Measurements from ENCODE around the gene TMEM205. TPM values are rescaled to one million over a fixed set of nuclear protein-coding genes. Genes with fewer than 3 reads are reported as not detected.
A peak's percentile ranks its signal among the peaks of the same experiment; 100 is the strongest.
"Not testable (repeated sequence)": the region's sequence is repeated elsewhere in the genome, so short reads cannot be mapped to it uniquely, and the experiment has no call there.

TMEM205 gene
- total RNA-seq, 2 experiments from 2014 or later = 25.9 to 26.7 TPM

DNA sequence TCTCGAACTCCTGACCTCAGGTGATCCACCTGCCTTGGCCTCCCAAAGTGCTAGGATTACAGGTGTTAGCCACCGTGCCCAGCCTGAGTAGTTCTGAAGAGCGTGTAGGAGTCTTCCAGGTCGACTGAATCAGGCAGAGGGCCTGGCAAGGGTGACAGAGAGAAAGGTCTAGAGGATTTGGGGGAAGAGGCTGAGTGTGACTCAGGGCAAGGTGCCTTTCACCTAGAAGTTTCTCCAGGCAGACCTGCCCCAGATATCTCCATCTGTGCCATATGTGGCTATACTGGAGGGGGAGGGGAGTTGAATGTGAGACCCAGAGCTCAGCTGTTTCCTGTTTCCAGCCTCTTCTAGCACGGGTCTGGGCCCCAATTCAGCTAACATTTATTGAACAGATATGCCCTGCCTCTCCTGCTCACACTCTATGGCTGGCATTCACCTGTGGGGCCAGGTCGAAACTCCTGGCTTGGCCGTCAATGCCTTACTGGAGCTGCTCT, 1.5 kb upstream of the TMEM205 start:
- Mint-ChIP-seq H3K4me1 (peaks cover 27% of the 10 kb centered on the region), H3K4me3 (peak overlapping the region; percentile 92)

DNA sequence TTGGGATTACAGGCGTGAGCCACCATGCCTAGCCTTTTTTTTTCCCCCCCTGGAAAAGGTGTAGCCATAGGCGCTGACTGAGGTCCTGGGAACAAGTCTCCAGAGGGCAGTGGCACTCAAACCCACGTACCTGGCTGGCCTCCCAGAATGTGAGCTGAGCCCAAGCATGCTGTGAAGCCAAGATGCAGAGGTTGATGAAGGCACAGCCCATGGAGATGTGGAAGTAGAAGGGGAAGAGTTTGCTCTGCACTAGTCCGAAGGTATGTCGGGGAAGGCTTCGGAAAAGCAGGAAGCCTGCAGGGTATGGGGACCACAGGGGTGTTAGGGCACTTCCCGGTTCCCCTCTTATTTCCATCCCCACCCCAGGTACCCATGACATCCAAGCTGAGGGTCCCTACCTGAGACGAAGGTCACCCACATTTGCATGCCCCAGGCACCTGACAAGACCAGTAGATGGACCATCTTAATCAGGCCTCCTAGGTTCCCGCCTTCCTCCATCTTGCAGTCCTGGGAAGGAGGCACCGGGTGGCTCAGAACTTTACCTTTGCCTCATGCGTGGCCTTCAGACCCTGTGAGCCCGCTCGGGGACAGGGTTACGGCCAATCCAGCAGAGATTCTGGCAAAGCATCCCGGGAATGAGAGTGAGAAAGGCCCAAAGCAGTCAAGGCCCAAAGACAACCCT, 805 bp downstream of the TMEM205 start:
- peaks cover 27% of the 10 kb centered on the region for H3K4me1 Mint-ChIP-seq
- H3K27ac Mint-ChIP-seq = peak overlapping the region; percentile 92
- peak overlapping the region; percentile 92 for H3K4me3 Mint-ChIP-seq
- CTCF ChIA-PET = interaction anchor here (0.6 to 2.6 kb wide), 4 partner anchors 24 to 408 kb away, joined by 3 to 13 read pairs (median 6); partner anchors contain the start of gene SWSAP1
- H3K27me3 Mint-ChIP-seq = no peaks in the 10 kb centered on the region
- POLR2A ChIA-PET = interaction anchor here (1.1 kb wide), 1 partner anchor 21 kb away, joined by 4 read pairs; no protein-coding TSS in a partner anchor
- DNase-seq = no peak
- H3K9me3 Mint-ChIP-seq = peaks cover 13% of the 10 kb centered on the region
- peaks cover 6% of the 10 kb centered on the region for H3K36me3 Mint-ChIP-seq (ENCODE audit: low read depth)

More for the DNA sequence above, 1.5 kb upstream of the TMEM205 start:
- H3K9me3 Mint-ChIP-seq = peaks cover 13% of the 10 kb centered on the region
- peaks cover 4% of the 10 kb centered on the region for H3K36me3 Mint-ChIP-seq (ENCODE audit: low read depth)
- H3K27ac Mint-ChIP-seq = no peak overlapping the region
- no peak for DNase-seq
- ChIA-PET POLR2A (no interaction called here), CTCF (interaction anchor here (1.3 to 2.6 kb wide), 3 partner anchors 10 to 28 kb away, joined by 3 to 13 read pairs (median 5); no protein-coding TSS in a partner anchor)
- H3K27me3 Mint-ChIP-seq = no peaks in the 10 kb centered on the region

DNA sequence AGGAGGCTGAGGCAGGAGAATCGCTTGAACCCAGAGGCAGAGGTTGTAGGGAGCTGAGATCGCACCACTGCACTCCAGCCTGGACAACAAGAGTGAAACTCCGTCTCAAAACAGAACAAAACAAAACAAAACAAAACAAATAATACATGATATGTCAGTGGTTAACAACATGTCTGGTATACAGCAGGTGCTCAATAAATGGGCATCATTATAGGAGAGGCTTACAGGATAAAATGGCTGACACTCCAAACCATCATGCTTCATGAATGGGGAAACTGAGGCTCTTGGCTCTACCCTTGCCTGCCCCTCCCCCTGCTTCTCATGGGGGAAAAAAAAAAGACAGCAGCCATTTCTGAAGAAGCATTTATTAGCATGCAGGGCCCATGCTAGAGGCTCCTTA, 3.6 kb downstream of the TMEM205 start:
- H3K9me3 Mint-ChIP-seq = no peaks in the 10 kb centered on the region
- no peak for DNase-seq
- peaks cover 47% of the 10 kb centered on the region for H3K4me1 Mint-ChIP-seq
- H3K27ac Mint-ChIP-seq = no peak overlapping the region
- H3K27me3 Mint-ChIP-seq = no peaks in the 10 kb centered on the region
- POLR2A ChIA-PET = interaction anchor here (0.5 kb wide), 1 partner anchor 28 kb away, joined by 3 read pairs; no protein-coding TSS in a partner anchor
- CTCF ChIA-PET = interaction anchor here (1.0 kb wide), 1 partner anchor 26 kb away, joined by 3 read pairs; no protein-coding TSS in a partner anchor
- H3K4me3 Mint-ChIP-seq = no peak overlapping the region
- H3K36me3 Mint-ChIP-seq (ENCODE audit: low read depth) = peaks cover 2% of the 10 kb centered on the region

DNA sequence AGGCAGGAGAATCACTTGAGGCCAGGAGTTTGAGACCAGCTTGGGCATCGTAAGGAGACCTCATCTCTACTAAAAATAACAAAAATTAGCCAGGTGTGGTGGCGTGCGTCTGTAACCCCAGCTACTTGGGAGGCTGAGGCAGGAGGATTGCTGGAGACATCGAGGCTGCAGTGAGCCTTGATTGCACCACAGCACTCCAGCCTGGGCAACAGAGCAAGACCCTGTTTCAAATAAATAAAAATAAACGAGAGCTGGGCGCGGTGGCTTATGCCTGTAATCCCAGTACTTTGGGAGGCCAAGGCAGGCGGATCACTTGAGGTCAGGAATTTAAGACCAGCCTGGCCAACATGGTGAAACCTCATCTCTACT, 6.0 kb downstream of the TMEM205 start:
- H3K36me3 Mint-ChIP-seq (ENCODE audit: low read depth); H3K9me3 Mint-ChIP-seq; H3K27ac Mint-ChIP-seq; POLR2A ChIA-PET; DNase-seq; H3K27me3 Mint-ChIP-seq: not testable (repeated sequence)
- peaks cover 31% of the 10 kb centered on the region for H3K4me1 Mint-ChIP-seq
- peak overlapping the region; percentile 55 for H3K4me3 Mint-ChIP-seq
- CTCF ChIA-PET = interaction anchor here (0.9 to 1.6 kb wide), 5 partner anchors 14 to 95 kb away, joined by 3 read pairs; partner anchors contain the start of genes PRKCSH and SWSAP1

DNA sequence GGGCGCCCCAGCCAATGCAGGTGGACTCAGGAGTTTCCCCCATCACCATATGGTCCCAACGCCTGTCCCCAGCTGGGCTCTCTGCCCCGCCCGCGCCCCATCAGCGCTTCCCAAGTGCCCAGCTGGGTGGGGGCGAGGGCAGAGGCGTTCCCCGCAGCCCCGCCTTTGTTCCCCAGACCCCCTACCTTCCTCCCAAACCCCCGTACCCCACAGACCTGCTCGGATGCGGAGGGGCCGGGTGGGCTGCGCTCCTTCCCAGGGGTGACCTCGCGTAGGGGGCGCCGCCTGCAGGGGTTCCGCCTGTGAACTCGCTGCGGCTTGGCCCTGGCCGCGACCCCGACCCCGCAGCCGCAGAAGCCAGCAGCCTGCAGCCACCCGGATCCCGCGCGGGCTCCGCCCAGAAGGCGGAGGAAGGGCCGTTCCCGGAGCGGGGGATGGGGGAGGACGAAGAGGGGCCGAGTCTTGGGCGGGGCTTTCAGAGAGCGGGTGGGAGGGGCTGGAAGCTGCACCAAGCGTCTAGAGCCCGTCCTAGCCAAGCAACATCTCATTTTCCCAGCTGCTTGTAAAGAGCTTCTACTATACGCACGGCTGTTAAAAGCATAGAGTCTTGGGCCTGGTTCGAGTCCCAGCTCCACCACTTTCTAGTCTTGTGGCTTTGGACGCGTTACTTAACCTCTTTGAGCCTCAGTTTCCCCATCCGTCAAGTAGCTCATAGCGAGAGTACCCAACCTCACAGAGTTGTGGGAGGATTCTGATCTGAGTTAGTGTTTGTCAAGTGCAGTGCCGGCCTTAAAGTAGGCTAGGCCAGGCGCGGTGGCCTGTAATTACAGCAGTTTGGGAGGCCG, 6.6 kb downstream of the TMEM205 start, which contains the start of gene RAB3D:
Gene RAB3D, minus strand, starts transcription at position 404 of the 845 bp plus-strand sequence. CDS start 2,258 bp downstream, outside the sequence.
- CTCF ChIA-PET = interaction anchor here (0.8 to 1.6 kb wide), 7 partner anchors 11 to 96 kb away, joined by 3 to 4 read pairs (median 3); partner anchors contain the start of genes PRKCSH and SWSAP1
- H3K27ac Mint-ChIP-seq = no peak within 1 kb of the TSS
- H3K4me3 Mint-ChIP-seq = peak within 1 kb of the TSS; percentile 61
- no peaks in the 10 kb centered on the region for H3K9me3 Mint-ChIP-seq
- DNase-seq = peak; percentile 75
- H3K4me1 Mint-ChIP-seq = peaks cover 27% of the 10 kb centered on the region
- POLR2A ChIA-PET = no interaction called here
- H3K36me3 Mint-ChIP-seq (ENCODE audit: low read depth) = peaks cover 10% of the 10 kb centered on the region
- H3K27me3 Mint-ChIP-seq = no peaks in the 10 kb centered on the region

DNA sequence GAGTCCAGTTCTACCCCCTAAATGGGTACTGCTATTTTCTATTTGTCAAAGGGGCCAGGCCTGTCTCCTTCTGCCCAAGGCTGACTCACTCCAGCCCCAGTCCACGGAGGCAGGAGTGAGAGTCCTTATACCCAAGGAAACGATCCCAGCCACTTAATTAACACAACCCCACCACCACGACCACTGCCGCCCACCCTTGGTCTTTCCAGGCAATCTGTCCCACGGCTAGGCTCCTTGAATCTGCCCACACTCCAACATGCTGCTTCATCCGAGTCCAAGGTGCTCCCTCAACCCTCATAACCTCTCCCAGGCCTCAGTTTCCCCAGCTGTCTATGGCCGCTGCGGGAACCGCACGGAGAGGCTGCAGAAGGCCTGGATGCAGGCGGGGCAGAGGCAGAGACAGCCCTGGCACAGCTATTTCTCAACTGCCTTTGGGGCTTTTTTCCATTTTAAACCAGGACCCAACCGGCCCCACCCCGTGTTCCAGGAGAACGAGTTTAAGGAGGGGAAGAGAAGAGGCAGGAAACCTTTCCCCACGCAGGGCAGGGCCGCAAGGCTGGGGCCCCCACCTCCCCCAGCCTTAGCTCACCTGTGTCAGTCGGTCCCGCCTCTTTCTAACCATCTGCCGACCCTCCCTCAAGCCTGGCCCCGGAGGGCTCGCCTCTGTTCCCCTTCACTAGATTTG, 7.4 kb downstream of the TMEM205 start:
- CTCF ChIA-PET = interaction anchor here (0.8 to 1.4 kb wide), 3 partner anchors 10 to 42 kb away, joined by 3 to 4 read pairs (median 3); no protein-coding TSS in a partner anchor

DNA sequence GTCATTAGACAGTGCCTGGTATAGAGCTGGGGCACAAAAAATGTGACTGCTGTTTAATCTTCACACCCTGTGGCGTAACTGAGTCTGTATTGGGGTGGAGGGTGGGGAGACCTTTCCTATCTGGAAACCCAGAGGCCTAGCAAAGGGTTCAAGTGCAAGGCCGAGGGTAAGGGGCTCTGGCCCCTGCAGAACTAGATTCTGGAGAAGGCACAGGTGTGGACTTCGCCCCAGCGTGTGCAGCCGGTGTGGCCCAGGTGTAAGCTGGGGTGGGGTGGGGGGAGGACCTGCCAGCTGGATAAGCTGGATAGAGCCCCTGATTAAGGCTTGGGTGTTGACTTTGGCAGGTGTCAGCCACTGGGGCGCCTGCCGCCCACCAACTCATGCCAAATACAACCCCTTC, 7.9 kb downstream of the TMEM205 start:
- peaks cover 10% of the 10 kb centered on the region for H3K36me3 Mint-ChIP-seq (ENCODE audit: low read depth)
- H3K9me3 Mint-ChIP-seq = no peaks in the 10 kb centered on the region
- H3K27me3 Mint-ChIP-seq = no peaks in the 10 kb centered on the region
- H3K4me3 Mint-ChIP-seq = no peak overlapping the region
- POLR2A ChIA-PET = no interaction called here
- no peak for DNase-seq
- no peak overlapping the region for H3K27ac Mint-ChIP-seq
- CTCF ChIA-PET = interaction anchor here (0.5 to 1.4 kb wide), 4 partner anchors 8 to 80 kb away, joined by 3 to 4 read pairs (median 3); partner anchors contain the start of genes CCDC159 and TMEM205
- H3K4me1 Mint-ChIP-seq = peaks cover 24% of the 10 kb centered on the region

More for the DNA sequence above, 7.4 kb downstream of the TMEM205 start:
- H3K36me3 Mint-ChIP-seq (ENCODE audit: low read depth) = peaks cover 10% of the 10 kb centered on the region
- H3K27ac Mint-ChIP-seq = no peak overlapping the region
- no peak for DNase-seq
- peaks cover 24% of the 10 kb centered on the region for H3K4me1 Mint-ChIP-seq
- H3K4me3 Mint-ChIP-seq = peak overlapping the region; percentile 61
- no peaks in the 10 kb centered on the region for H3K27me3 Mint-ChIP-seq
- H3K9me3 Mint-ChIP-seq = no peaks in the 10 kb centered on the region
- POLR2A ChIA-PET = no interaction called here

DNA sequence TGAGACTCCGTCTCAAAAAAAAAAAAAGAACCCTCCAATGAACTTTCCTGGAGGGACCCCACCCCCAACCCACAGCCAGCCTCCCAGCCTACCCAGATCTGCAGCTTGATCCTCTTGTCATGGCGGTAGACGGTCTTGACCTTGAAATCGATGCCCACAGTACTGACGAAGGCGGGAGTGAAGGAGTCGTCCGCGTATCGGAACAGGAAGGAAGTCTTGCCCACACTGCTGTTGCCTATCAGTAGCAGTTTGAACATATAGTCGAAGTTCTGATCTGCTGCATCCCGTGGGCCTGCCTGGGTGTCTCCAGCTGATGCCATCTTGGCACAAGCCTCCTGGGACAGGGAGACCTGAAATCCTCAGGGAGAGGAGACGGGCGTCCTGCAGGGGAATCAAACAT, 9.0 kb downstream of the TMEM205 start:
- no peaks in the 10 kb centered on the region for H3K9me3 Mint-ChIP-seq
- H3K27ac Mint-ChIP-seq = no peak overlapping the region
- no peak overlapping the region for H3K4me3 Mint-ChIP-seq
- CTCF ChIA-PET = interaction anchor here (0.6 to 1.1 kb wide), 4 partner anchors 9 to 848 kb away, joined by 3 to 4 read pairs (median 3); partner anchors contain the start of genes CCDC159, TMED1 and TMEM205
- H3K4me1 Mint-ChIP-seq = peaks cover 24% of the 10 kb centered on the region
- H3K27me3 Mint-ChIP-seq = no peaks in the 10 kb centered on the region
- POLR2A ChIA-PET = no interaction called here
- DNase-seq = no peak
- H3K36me3 Mint-ChIP-seq (ENCODE audit: low read depth) = peaks cover 8% of the 10 kb centered on the region

DNA sequence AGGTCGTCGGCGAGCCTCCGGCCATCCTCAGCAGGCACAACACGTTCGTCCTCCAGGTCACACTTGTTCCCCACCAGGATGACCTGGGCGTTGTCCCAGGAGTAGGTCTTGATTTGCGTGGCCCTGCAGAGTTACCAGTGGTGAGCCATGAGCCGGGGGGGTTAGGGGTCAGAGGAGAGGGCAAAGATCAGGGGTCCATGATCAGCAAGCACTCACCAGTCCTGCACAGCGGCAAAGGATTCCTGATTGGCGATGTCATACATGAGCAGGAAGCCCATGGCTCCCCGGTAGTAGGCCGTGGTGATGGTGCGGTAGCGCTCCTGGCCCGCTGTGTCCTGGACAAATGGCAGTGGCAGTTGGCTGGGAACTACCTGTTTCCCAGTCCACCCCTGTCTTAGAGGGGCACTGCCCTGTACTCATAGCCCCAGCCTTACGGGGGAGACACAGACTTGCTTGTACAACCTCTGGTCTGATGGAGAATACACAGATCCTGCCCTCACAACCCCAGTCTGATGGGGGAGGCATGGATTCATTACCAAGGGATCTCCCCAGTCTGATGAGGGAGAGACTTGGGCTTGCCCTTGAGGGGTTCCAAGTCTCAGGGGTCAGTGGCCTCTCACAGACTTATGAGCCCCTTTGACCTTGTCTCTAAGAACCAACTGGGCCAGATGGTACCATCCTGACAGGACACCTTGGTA, 10.5 kb downstream of the TMEM205 start:
- no peak for DNase-seq
- Mint-ChIP-seq H3K27ac (no peak overlapping the region), H3K9me3 (no peaks in the 10 kb centered on the region), H3K27me3 (no peaks in the 10 kb centered on the region), H3K36me3 (ENCODE audit: low read depth) (peaks cover 8% of the 10 kb centered on the region), H3K4me3 (no peak overlapping the region), H3K4me1 (peaks cover 24% of the 10 kb centered on the region)
- ChIA-PET POLR2A (no interaction called here), CTCF (no interaction called here)

DNA sequence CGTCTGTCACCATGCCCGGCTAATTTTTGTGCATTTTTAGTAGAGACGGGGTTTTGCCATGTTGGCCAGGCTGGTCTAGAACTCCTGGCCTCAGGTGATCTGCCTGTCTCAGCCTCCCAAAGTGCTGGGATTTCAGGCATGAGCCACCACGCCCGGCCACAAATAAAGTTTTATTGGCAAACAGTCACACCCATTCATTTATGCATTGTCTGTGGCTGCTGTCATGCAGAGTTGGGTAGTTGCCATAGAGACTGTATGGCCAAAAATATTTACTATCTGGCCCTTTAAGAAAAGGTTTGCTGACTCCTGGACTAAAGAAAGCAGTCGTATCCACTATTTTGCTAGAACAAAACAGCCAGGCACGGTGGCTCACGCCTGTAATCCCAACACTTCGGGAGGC, 12.2 kb downstream of the TMEM205 start:
- H3K36me3 Mint-ChIP-seq (ENCODE audit: low read depth); H3K27ac Mint-ChIP-seq; CTCF ChIA-PET; POLR2A ChIA-PET; H3K27me3 Mint-ChIP-seq; H3K9me3 Mint-ChIP-seq; DNase-seq; H3K4me3 Mint-ChIP-seq: not testable (repeated sequence)
- peaks cover 16% of the 10 kb centered on the region for H3K4me1 Mint-ChIP-seq

DNA sequence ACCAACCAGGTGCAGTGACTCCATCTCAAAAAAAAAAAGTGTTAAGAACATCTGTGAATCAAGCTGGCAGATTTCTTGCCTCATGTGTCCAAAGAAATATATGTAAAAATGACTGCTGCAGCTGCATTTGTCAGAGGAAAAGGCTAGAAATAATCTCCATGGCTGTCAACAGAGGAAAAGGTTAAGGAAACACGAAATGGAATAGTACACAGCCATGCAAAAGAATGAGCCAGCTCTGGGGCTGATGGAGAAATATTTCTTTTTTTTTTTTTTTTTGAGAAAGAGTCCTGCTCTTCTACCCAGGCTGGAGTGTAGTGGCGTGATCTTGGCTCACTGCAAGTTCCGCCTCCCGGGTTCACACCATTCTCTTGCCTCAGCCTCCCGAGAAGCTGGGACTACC, 13.2 kb downstream of the TMEM205 start:
- H3K27me3 Mint-ChIP-seq = no peaks in the 10 kb centered on the region
- POLR2A ChIA-PET = no interaction called here
- peaks cover 9% of the 10 kb centered on the region for H3K4me1 Mint-ChIP-seq
- no peak overlapping the region for H3K4me3 Mint-ChIP-seq
- CTCF ChIA-PET = interaction anchor here (1.0 to 1.1 kb wide), 2 partner anchors 10 to 12 kb away, joined by 3 read pairs; no protein-coding TSS in a partner anchor
- peaks cover 8% of the 10 kb centered on the region for H3K36me3 Mint-ChIP-seq (ENCODE audit: low read depth)
- H3K9me3 Mint-ChIP-seq = no peaks in the 10 kb centered on the region
- DNase-seq = no peak
- H3K27ac Mint-ChIP-seq = no peak overlapping the region

DNA sequence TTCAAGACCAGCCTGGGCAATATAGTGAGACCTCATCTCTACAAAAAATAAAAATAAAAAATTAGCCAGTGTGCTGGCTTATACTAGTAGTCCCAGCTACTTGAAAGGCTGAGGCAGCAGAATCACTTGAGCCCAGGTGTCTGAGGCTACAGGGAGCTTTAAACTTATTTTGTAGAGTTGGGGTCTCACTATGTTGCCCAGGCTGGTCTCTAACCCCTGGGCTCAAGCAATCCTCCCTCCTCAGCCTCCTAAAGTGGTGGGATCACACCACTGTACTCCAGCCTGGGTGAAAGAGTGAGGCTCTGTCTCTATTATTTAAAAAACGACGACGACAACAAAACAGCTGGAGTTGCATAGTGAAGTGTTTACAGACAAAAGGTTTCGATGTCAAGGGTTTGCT, 14.6 kb downstream of the TMEM205 start:
- DNase-seq = no peak
- Mint-ChIP-seq H3K27ac (no peak overlapping the region), H3K9me3 (no peaks in the 10 kb centered on the region), H3K4me1 (no peaks in the 10 kb centered on the region), H3K4me3 (no peak overlapping the region), H3K27me3 (no peaks in the 10 kb centered on the region), H3K36me3 (ENCODE audit: low read depth) (peaks cover 8% of the 10 kb centered on the region)
- ChIA-PET POLR2A (no interaction called here), CTCF (interaction anchor here (1.3 kb wide), 1 partner anchor 50 kb away, joined by 4 read pairs; no protein-coding TSS in a partner anchor)

Measured in activated CD4-positive, alpha-beta T cell treated with anti-CD3 and anti-CD28 coated beads, Interleukin-2, amount 10 ng/mL, durations not matched to agents 7 days and 5 days (primary cell).